ENCODE data around the gene ABCA5. TPM values are rescaled to one million over a fixed set of nuclear protein-coding genes. Genes with fewer than 3 reads are reported as not detected.
"Not testable (repeated sequence)": the region's sequence is repeated elsewhere in the genome, so short reads cannot be mapped to it uniquely, and the experiment has no call there.

Gene ABCA5
- total and polyA plus RNA-seq, 2 of the 13 experiments (the other 11 are each of a cell fraction or from before 2014, with no cell fraction given), result 9.7 to 10.1 TPM

DNA sequence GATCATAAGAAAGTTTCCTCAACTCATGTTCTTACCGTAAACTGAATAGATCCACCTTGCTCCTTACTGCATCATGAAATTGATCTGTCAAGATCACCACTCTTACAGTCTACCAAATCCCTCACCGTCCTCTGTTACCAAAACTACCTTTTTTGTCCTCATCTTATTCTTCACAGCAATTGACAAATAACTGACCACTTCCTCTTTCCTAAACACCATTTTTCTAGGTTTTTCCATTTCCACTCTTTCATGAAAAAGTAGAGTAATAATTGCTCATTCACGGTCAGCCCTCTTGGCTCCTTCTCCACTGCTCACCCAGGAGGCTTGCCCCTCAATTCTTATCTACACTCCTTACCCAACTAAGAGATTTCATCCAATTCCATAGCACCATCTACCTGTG lies 44.9 kb downstream of the ABCA5 start:
- Histone ChIP-seq H3K27ac (ENCODE audit: extremely low read length, insufficient read depth, low read length) (no peak overlapping the region), H3K4me2 (ENCODE audit: low read depth, low read length) (no peak overlapping the region), H2AFZ (ENCODE audit: low read length) (no peak overlapping the region), H3K36me3 (replicated peaks in 1 of 2; ENCODE audit: control insufficient read depth in 1 of 2, insufficient read depth in 2 of 2, low read length in 2 of 2) (no peaks in the 10 kb centered on the region), H3K4me3 (replicated peaks in 1 of 3; ENCODE audit: insufficient read depth in 1 of 3, low read depth in 2 of 3, low read length in 3 of 3) (no peak overlapping the region), H4K20me1 (ENCODE audit: insufficient read depth, low read length) (no peaks in the 10 kb centered on the region), H3K4me1 (ENCODE audit: insufficient read depth, low read length) (no peaks in the 10 kb centered on the region), H3K27me3 (ENCODE audit: control insufficient read depth in 1 of 2, insufficient read depth in 2 of 2, low read length in 2 of 2) (no peaks in the 10 kb centered on the region), H3K9me3 (ENCODE audit: low read length) (no peaks in the 10 kb centered on the region), H3K79me2 (ENCODE audit: insufficient read depth, low read length) (no peaks in the 10 kb centered on the region), H3K9ac (ENCODE audit: insufficient read depth, low read depth, low read length) (no peak overlapping the region)
- ChIA-PET CTCF (ENCODE audit: low intra/inter-chr PET ratio, low total read pairs) (no interaction called here), POLR2A (no interaction called here)
- DNase-seq (ENCODE audit: low spot score), result no peak
- ATAC-seq, result no peak
- FAIRE-seq, result no peak
- BruUV-seq (replicated peaks), result no TSS peak
- in situ Hi-C loops (cut with HindIII; ENCODE audit: extremely low pct_ligation_motif_present, low pct_unique_long_range_greater_than_20kb) (no loop called here), intact Hi-C loops (cut with micrococcal nuclease; ENCODE audit: unreplicated experiment) (no loop called here)
- 98% methylated on average over 3 of the region's 3 CpGs for WGBS (ENCODE audit: low lambda C conversion rate)
- TF ChIP-seq MED8 (CRISPR knock-in tag; IDR thresholded peaks at IDR 0.05; ENCODE audit: insufficient replicate concordance) (no peak), ZNF225 (CRISPR knock-in tag; IDR thresholded peaks at IDR 0.05) (no peak), DNMT3B (CRISPR knock-in tag; conservative IDR thresholded peaks at IDR 0.05) (no peak)

DNA sequence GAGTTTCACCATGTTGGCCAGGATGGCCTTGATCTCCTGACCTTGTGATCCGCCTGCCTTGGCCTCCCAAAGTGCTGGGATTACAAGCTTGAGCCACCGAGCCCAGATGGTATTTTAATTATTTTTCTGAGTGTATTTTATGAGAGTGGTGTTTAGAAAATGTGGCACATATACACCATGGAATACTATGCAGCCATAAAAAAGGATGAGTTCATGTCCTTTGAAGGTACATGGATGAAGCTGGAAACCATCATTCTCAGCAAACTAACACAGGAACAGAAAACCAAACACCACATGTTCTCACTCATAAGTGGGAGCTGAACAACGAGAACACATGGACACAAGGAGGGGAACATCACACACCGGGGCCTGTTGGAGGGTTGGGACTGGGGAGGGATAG lies 50.7 kb downstream of the ABCA5 start:
- H2AFZ ChIP-seq (ENCODE audit: low read length); H4K20me1 ChIP-seq (ENCODE audit: insufficient read depth, low read length); H3K36me3 ChIP-seq (replicated peaks in 1 of 2; ENCODE audit: control insufficient read depth in 1 of 2, insufficient read depth in 2 of 2, low read length in 2 of 2); H3K9ac ChIP-seq (ENCODE audit: insufficient read depth, low read depth, low read length); POLR2A ChIA-PET; H3K4me3 ChIP-seq (replicated peaks in 1 of 3; ENCODE audit: insufficient read depth in 1 of 3, low read depth in 2 of 3, low read length in 3 of 3); in situ Hi-C loops (cut with HindIII; ENCODE audit: extremely low pct_ligation_motif_present, low pct_unique_long_range_greater_than_20kb); intact Hi-C loops (cut with micrococcal nuclease; ENCODE audit: unreplicated experiment); H3K4me2 ChIP-seq (ENCODE audit: low read depth, low read length); BruUV-seq (replicated peaks); CTCF ChIA-PET (ENCODE audit: low intra/inter-chr PET ratio, low total read pairs); H3K79me2 ChIP-seq (ENCODE audit: insufficient read depth, low read length); H3K9me3 ChIP-seq (ENCODE audit: low read length); H3K27ac ChIP-seq (ENCODE audit: extremely low read length, insufficient read depth, low read length); FAIRE-seq; DNase-seq (ENCODE audit: low spot score); ATAC-seq; H3K27me3 ChIP-seq (ENCODE audit: control insufficient read depth in 1 of 2, insufficient read depth in 2 of 2, low read length in 2 of 2); H3K4me1 ChIP-seq (ENCODE audit: insufficient read depth, low read length): not testable (repeated sequence)
- WGBS (ENCODE audit: low lambda C conversion rate), result 94% methylated on average over 4 of the region's 4 CpGs

DNA sequence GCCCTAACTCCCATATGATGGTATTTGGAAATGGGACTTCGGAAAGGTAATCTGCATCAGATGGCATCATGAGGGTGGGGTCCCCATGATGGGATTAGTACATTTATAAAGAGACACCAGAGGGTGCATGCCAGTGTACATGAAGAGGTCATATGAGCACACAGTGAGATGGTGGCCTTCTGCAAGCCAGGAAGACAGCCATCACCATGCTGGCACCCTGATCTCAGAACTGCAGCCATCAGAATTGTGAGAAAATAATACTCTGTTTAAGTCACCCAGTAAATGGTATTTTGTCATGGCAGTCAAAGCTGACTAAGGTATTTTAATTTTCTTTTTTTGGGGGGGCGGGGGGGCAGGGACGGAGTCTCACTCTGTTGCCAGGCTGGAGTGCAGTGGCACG lies 51.2 kb downstream of the ABCA5 start:
- intact Hi-C loops (cut with micrococcal nuclease; ENCODE audit: unreplicated experiment) (no loop called here), in situ Hi-C loops (cut with HindIII; ENCODE audit: extremely low pct_ligation_motif_present, low pct_unique_long_range_greater_than_20kb) (no loop called here)
- H4K20me1 ChIP-seq (ENCODE audit: insufficient read depth, low read length), result no peaks in the 10 kb centered on the region
- no peaks in the 10 kb centered on the region for H3K9me3 ChIP-seq (ENCODE audit: low read length)
- no peaks in the 10 kb centered on the region for H3K79me2 ChIP-seq (ENCODE audit: insufficient read depth, low read length)
- ChIA-PET CTCF (ENCODE audit: low intra/inter-chr PET ratio, low total read pairs) (no interaction called here), POLR2A (no interaction called here)
- ATAC-seq (no peak), FAIRE-seq (no peak), DNase-seq (ENCODE audit: low spot score) (no peak)
- H2AFZ ChIP-seq (ENCODE audit: low read length), result no peak overlapping the region
- whole genome bisulfite sequencing (ENCODE audit: low lambda C conversion rate), result 95% methylated on average over 4 of the region's 4 CpGs
- H3K4me3 ChIP-seq (replicated peaks in 1 of 3; ENCODE audit: insufficient read depth in 1 of 3, low read depth in 2 of 3, low read length in 3 of 3), result no peak overlapping the region
- H3K9ac ChIP-seq (ENCODE audit: insufficient read depth, low read depth, low read length), result no peak overlapping the region
- H3K36me3 ChIP-seq (replicated peaks in 1 of 2; ENCODE audit: control insufficient read depth in 1 of 2, insufficient read depth in 2 of 2, low read length in 2 of 2), result no peaks in the 10 kb centered on the region
- H3K27ac ChIP-seq (ENCODE audit: extremely low read length, insufficient read depth, low read length), result no peak overlapping the region
- no TSS peak for BruUV-seq (replicated peaks)
- no peaks in the 10 kb centered on the region for H3K4me1 ChIP-seq (ENCODE audit: insufficient read depth, low read length)
- H3K4me2 ChIP-seq (ENCODE audit: low read depth, low read length), result no peak overlapping the region
- H3K27me3 ChIP-seq (ENCODE audit: control insufficient read depth in 1 of 2, insufficient read depth in 2 of 2, low read length in 2 of 2), result no peaks in the 10 kb centered on the region
- TF ChIP-seq ZNF589 (CRISPR knock-in tag; conservative IDR thresholded peaks at IDR 0.05) (no peak), REPIN1 (CRISPR knock-in tag; IDR thresholded peaks at IDR 0.05; ENCODE audit: borderline replicate concordance, low read depth) (no peak), ZC3H13 (CRISPR knock-in tag; IDR thresholded peaks at IDR 0.05) (no peak), HOXA5 (CRISPR knock-in tag; IDR thresholded peaks at IDR 0.05) (no peak), ZNF10 (CRISPR knock-in tag; IDR thresholded peaks at IDR 0.05; ENCODE audit: borderline replicate concordance, low read depth) (no peak), SIN3B (IDR thresholded peaks at IDR 0.05; ENCODE audit: low read length) (no peak)
- TF ChIP-seq, protein P1, sequence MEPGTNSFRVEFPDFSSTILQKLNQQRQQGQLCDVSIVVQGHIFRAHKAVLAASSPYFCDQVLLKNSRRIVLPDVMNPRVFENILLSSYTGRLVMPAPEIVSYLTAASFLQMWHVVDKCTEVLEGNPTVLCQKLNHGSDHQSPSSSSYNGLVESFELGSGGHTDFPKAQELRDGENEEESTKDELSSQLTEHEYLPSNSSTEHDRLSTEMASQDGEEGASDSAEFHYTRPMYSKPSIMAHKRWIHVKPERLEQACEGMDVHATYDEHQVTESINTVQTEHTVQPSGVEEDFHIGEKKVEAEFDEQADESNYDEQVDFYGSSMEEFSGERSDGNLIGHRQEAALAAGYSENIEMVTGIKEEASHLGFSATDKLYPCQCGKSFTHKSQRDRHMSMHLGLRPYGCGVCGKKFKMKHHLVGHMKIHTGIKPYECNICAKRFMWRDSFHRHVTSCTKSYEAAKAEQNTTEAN (CRISPR knock-in tag; conservative IDR thresholded peaks at IDR 0.05), result no peak
- TF ChIP-seq, protein P2, sequence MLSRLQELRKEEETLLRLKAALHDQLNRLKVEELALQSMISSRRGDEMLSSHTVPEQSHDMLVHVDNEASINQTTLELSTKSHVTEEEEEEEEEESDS (CRISPR knock-in tag; IDR thresholded peaks at IDR 0.05; ENCODE audit: borderline replicate concordance), result no peak
